H1 (cell line): ENCODE data around the gene DENND1A. TPM values are rescaled to one million over a fixed set of nuclear protein-coding genes. Genes with fewer than 3 reads are reported as not detected.

ENCODE experiments used
- CHD1 ChIP-seq: IDR thresholded peaks from 2 replicates; pipeline ENCODE4 v1.6.1; 2012; ENCODE audit warnings: low read depth, low read length, improper control_type of control experiment
- CTBP2 ChIP-seq: IDR thresholded peaks from 2 replicates; pipeline ENCODE4 v1.7.0; 2011; ENCODE audit warnings: borderline replicate concordance, mild to moderate bottlenecking, moderate library complexity, mixed read lengths, low read length; ENCODE audit not compliant: insufficient read depth, insufficient read length
- EP300 ChIP-seq, 2 experiments: IDR thresholded peaks; 1 replicate in 1 of 2; 2 replicates in 1 of 2; pipeline ENCODE4 v1.6.1; 2011 to 2012; ENCODE audit warnings: low read depth in 2 of 2, low read length in 2 of 2, mild to moderate bottlenecking in 2 of 2, borderline replicate concordance in 1 of 2, inconsistent platforms in 1 of 2, moderate library complexity in 1 of 2
- polyA plus RNA-seq, 7 experiments: library from polyadenylated mRNA; depleted of rRNA in 3 of 7; stranded (reverse) in 5 of 7; unstranded in 2 of 7; fragments of >200 nt in 5 of 7; fragments of 200-250 nt in 2 of 7; gene quantifications; 1 replicate in 5 of 7; 2 replicates in 1 of 7; 4 replicates in 1 of 7; pipeline versions ENCODE4 v1.2.1 to v1.2.3, GENCODE V29; 2011 to 2013; ENCODE audit warnings: missing spikeins in 2 of 7, mixed read lengths in 2 of 7
- total RNA-seq: library from RNA; stranded (reverse); fragmentation: NEBNext Ultra II Directional; extraction: Animal tissue kit (Norgen Biotek cat#: 25700); gene quantifications from 2 replicates; pipeline ENCODE4 v1.2.1, GENCODE V29; 2021
- TF ChIP-seq, protein P1 (sequence below): IDR thresholded peaks from 2 replicates; pipeline ENCODE4 v1.6.1; 2012; ENCODE audit warnings: inconsistent platforms

DENND1A gene
- total and polyA plus RNA-seq, 2 of the 8 experiments (the other 6 are each of a cell fraction or from before 2014, with no cell fraction given), result 24.1 to 26.4 TPM

DNA sequence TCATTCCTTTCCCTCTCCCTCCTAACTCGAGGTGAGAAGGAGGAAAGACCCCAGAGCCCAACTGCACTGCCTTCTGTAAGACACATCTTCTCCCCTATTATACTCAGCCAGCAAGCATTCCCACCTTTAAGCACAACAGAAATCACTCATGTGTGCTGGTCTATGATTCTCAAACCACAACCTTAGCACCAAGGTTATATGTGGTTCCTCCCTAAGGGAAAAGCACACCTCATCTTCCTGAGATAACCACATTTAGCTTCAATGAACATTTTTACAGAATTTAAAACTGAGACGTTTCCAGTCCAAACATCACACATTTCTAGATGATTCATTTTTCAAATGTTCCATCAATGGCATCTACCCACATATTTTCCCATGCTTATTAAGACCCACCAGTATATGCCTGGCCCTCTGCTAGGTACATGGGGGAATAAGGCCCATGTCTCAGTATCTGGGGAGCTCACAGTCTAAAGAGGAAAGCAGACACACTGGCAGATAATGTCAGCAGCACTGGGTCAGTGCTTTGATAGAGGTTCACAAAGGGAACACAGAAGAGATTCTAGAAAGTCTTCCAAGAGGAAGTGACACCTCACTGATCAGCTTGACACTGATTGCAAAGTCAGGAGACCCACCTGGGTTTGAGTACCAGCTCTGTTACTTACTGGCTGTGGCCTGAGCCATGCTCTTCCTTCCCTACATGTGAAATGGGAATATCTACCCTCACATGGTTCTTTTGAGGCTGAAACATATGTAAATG lies 245.4 kb downstream of the DENND1A start (continued):
- TF ChIP-seq, protein P1, sequence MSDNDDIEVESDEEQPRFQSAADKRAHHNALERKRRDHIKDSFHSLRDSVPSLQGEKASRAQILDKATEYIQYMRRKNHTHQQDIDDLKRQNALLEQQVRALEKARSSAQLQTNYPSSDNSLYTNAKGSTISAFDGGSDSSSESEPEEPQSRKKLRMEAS, result no peak
- TF ChIP-seq CTBP2 (no peak), EP300 (IDR thresholded peaks at IDR 0.05; ENCODE audit: borderline replicate concordance in 1 of 2, low read depth in 2 of 2, low read length in 2 of 2) (no peak), CHD1 (no peak)
